Effector CD4-positive, alpha-beta T cell (primary cell): ENCODE results near the gene MARK3.

ENCODE experiments used
- DNase-seq: peaks from one replicate; pipeline ENCODE4 v3.0.0-alpha.2; 2020

The MARK3 gene

GRCh38 chr14:103552011-103552845 is 167.0 kb downstream of the MARK3 start:
- no peak for DNase-seq

DNA sequence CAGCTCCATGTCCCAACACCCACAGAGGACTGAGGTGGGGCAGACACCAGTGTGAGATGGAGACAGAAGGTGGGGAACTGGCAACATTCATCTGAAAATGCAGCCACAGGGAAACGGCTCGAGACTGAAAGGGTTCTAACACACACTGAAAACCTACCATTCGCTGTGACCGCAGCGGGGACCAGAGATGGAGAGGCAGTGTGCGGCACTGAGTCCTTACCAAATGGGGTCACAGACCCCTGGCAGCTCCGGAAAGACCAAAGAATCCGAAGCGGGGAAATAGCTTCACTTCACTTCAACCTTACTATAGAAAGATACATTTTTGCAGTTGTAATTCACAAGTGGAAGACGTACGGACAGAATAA is 167.6 kb downstream of the MARK3 start:
- no peak for DNase-seq
